Skin epidermis (tissue), 12 donors: Measurements from ENCODE around the gene HECA.
A peak's percentile ranks its signal among the peaks of the same experiment; 100 is the strongest.
"Not testable (repeated sequence)": the region's sequence is repeated elsewhere in the genome, so short reads cannot be mapped to it uniquely, and the experiment has no call there.

Source experiments
- H3K27ac ChIP-seq, 21 experiments: fragments of 200-600 bp; sonication (generic) in 11 of 21; one replicate each; pipeline ENCODE4 v1.5.0; 2020; ENCODE audit warnings: mild to moderate bottlenecking in 3 of 21, inconsistent platforms in 2 of 21, moderate library complexity in 2 of 21
- H3K4me3 ChIP-seq, 7 experiments: fragments of 200-600 bp; sonication (generic) in 2 of 7; one replicate each; pipeline ENCODE4 v1.5.0; 2020; ENCODE audit warnings: inconsistent platforms in 2 of 7, mild to moderate bottlenecking in 2 of 7, moderate library complexity in 1 of 7

The HECA gene, protein sequence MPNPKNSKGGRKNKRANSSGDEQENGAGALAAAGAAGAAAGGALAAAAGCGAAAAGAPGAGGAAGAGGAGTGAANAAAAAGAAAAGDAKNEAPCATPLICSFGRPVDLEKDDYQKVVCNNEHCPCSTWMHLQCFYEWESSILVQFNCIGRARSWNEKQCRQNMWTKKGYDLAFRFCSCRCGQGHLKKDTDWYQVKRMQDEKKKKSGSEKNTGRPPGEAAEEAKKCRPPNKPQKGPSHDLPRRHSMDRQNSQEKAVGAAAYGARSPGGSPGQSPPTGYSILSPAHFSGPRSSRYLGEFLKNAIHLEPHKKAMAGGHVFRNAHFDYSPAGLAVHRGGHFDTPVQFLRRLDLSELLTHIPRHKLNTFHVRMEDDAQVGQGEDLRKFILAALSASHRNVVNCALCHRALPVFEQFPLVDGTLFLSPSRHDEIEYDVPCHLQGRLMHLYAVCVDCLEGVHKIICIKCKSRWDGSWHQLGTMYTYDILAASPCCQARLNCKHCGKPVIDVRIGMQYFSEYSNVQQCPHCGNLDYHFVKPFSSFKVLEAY

GRCh38 chr6:139134817-139135577 lies at the start of gene HECA:
Gene HECA, plus strand, starts transcription at chr6:139135080. Its CDS starts 317 bp downstream, at chr6:139135397.
- peak within 1 kb of the TSS; percentile 61 to 93 (median 76) for H3K4me3 ChIP-seq
- H3K27ac ChIP-seq, result peak within 1 kb of the TSS; percentile 87 to 99 (median 96)

DNA sequence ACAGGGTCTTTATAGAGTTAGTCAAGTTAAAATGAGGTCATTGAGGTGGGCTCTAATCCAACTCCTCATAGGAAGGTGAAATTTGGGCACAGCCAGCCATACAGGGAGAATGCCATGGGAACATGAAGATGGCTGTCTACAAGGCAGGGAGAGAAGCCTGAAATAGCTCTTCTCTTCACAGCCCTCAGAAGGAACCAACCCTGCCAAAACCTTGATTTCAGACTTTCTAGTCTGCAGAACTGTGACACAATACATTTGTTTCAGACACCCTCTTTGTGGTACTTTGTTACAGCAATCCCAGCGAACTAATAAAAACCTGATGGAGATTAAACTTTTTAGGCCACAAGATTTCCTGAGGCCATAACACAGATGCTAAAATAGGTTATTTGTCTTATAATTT lies 43.1 kb upstream of the HECA start:
- H3K4me3 ChIP-seq, result no peak overlapping the region
- H3K27ac ChIP-seq, result no peak overlapping the region

- no peak overlapping the region for H3K4me3 ChIP-seq
- H3K27ac ChIP-seq, result no peak overlapping the region
Measured at GRCh38 chr6:139099984-139100383, 34.9 kb upstream of the HECA start.

GRCh38 chr6:139107051-139107450 lies 27.8 kb upstream of the HECA start:
- Histone ChIP-seq H3K4me3 (no peak overlapping the region), H3K27ac (no peak overlapping the region)

DNA sequence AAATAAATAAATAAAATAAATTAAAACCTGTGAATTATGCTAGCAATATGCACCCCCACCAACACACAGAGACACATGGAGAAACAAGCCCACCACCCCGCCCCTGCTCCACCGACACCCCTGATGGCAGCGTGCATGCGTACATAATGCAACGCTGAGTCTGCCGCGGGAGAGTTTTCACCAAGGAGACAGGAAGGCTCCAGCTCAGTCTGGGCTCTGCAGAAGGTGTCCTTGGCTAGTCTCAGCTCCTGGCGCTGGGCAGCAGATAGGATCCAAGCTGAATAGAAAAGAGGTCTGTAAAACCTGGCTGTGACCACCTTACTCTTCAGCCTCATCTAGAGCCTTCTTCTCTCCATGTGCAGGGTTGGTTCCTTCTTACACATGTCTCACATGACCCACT lies 26.5 kb upstream of the HECA start:
- H3K27ac ChIP-seq, result no peak overlapping the region
- H3K4me3 ChIP-seq, result no peak overlapping the region

DNA sequence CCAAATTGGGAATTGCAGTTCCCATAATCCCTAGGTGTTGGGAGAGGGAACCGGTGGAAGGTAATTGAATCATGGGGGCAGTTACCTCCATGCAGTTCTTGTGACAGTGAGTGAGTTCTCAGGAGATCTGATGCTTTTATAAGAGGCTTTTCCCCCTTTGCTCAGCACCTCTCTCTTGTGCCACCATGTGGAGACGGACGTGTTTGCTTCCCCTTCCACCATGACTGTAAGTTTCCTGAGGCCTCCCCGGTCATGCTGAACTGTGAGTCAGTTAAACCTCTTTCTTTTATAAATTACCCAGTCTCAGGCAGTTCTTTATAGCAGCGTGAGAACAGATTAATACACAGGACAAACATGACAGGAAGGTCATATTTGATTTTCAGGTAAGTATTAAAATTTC lies 25.3 kb upstream of the HECA start:
- Histone ChIP-seq H3K27ac (no peak overlapping the region), H3K4me3 (no peak overlapping the region)

GRCh38 chr6:139112146-139112545 lies 22.7 kb upstream of the HECA start:
- no peak overlapping the region for H3K4me3 ChIP-seq
- peak overlapping the region in 5 of 21 experiments; percentile 13 to 80 (median 67) for H3K27ac ChIP-seq

- no peak overlapping the region for H3K4me3 ChIP-seq
- H3K27ac ChIP-seq, result peak overlapping the region in 5 of 21 experiments; percentile 53 to 80 (median 67)
Measured at GRCh38 chr6:139112561-139112960, 22.3 kb upstream of the HECA start.

DNA sequence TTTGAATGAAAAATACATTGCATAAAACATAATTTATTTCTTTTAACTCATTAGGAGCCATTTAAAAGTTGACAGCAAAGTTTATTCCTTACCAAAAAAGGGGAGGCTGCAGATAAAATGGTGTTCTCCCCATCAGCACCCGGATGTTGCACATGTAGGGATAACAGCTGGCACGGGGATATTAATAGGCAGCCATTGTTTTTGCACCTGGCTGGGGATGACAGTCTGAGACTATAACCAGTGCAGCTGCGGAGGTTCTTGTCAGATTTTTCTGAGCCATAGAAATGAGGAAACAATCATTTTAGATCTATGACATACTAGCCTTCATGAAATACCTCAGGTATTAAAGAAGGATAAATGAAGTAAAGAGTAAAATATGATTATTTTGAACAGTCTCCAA lies 20.1 kb upstream of the HECA start:
- H3K27ac ChIP-seq, result peak overlapping the region in 1 of 21 experiments; percentile 14
- H3K4me3 ChIP-seq, result no peak overlapping the region

- no peak overlapping the region for H3K4me3 ChIP-seq
- H3K27ac ChIP-seq, result peak overlapping the region in 1 of 21 experiments; percentile 14
Measured at GRCh38 chr6:139115989-139116758, 18.7 kb upstream of the HECA start.

DNA sequence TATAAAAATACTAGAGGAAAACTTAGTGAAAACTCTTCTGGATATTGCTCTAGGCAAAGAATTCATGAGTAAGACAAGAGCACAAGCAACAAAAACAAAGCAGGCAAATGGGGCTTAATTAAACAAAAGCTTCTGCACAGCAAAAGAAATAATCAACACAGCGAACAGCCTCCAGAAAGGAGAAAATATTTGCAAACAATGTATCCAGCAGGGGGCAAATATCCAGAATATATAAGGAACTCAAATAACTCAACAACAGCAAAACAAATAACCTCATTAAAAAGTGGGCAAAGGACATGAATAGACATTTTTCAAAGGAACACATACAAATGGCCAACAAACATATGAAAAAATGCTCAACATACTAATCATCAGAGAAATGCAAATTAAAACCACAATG lies 17.1 kb upstream of the HECA start:
- H3K27ac ChIP-seq, result no peak overlapping the region
- H3K4me3 ChIP-seq, result no peak overlapping the region

- no peak overlapping the region for H3K4me3 ChIP-seq
- H3K27ac ChIP-seq, result no peak overlapping the region
Measured at GRCh38 chr6:139119552-139119951, 15.3 kb upstream of the HECA start.

DNA sequence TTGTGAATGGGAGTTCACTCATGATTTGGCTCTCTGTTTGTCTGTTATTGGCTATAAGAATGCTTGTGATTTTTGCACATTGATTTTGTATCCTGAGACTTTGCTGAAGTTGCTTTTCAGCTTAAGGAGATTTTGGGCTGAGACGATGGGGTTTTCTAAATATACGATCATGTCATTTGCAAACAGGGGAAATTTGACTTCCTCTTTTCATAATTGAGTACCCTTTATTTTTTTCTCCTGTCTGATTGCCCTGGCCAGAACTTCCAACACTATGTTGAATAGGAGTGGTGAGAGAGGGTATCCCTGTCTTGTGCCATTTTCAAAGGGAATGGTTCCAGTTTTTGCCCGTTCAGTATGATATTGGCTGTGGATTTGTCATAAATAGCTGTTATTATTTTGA lies 12.1 kb upstream of the HECA start:
- not testable (repeated sequence) for H3K27ac ChIP-seq

DNA sequence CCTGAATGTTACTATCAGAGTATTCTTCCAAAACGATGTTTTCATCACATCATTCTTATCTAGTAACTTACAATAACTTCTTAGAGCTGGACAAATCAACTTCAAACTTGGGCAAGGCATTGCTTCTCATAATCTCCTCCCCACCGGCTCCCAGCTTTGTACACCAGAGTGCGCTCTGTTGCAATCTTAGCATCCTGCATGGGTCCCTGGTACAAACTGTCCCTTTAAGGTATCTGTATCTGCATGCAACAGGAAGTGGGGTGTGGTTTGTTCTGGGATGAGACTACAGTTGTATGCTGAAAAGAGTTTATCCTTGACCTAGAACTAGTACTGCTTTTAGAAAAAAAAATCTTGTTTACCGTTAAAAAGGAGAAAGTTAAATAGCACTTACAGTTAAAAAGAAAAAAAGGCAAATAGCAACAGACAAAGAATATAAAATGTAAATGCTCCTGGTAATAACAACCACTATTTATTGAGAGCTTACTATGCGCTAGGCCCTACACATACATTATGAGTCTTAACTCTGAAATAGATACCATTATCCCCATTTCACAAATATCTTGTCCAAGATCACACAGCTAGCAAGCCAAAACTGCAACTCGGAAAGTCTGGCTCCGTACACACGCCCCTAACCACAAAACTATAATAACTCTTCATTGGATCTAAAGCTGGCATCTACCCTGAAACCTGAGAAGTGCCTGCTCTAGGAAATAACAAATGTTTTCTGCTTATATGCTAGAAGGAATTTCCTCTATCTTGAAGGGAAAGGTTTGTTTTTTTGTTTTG lies 9.8 kb upstream of the HECA start:
- no peak overlapping the region for H3K4me3 ChIP-seq
- peak overlapping the region in 10 of 21 experiments; percentile 8 to 87 (median 58) for H3K27ac ChIP-seq

More for the DNA sequence above, 12.1 kb upstream of the HECA start:
- H3K4me3 ChIP-seq, result not testable (repeated sequence)

GRCh38 chr6:139126255-139126654 lies 8.6 kb upstream of the HECA start:
- peak overlapping the region in 9 of 21 experiments; percentile 3 to 87 (median 26) for H3K27ac ChIP-seq

DNA sequence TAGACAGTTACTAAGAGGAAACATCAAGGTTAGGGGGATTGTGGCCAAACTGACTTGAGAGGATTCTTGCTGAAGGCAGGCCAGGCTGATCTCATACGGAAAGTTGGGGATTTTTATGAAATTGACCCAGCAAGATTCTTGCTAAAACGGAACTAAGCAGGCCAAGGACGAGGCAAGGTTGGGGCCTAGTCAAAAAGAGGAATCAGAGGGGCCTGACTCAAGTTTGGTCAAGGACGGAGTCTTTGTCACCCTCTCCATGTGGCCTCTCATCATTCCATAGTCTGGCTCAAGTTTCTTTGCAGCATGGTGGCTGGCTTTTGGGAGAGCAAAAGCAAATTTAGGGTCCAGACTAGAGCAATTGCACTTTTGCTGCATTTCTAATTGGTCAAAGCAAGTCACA lies 7.9 kb upstream of the HECA start:
- Histone ChIP-seq H3K27ac (peak overlapping the region in 6 of 21 experiments; percentile 1 to 87 (median 39)), H3K4me3 (no peak overlapping the region)

More at GRCh38 chr6:139126255-139126654, 8.6 kb upstream of the HECA start:
- no peak overlapping the region for H3K4me3 ChIP-seq

DNA sequence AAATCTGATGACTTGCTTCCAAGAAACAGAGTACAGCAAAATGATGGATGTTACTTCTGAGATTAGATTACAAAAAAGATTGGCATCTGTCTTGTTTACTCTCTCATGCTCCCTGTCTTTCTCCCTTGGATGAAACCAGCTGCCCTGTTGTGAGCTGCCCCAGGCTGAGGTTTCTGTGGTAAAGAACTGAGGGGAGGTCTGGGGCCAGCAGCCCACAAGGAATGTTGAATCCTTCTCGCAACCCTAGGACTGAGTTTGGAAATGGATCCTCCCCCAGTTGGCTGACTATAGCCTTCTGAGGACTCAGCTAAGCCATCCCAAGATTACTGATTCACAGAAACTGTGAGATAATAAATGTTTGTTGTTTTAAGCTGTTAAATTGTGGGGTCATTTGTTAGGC lies 5.6 kb upstream of the HECA start:
- H3K27ac ChIP-seq, result no peak overlapping the region

DNA sequence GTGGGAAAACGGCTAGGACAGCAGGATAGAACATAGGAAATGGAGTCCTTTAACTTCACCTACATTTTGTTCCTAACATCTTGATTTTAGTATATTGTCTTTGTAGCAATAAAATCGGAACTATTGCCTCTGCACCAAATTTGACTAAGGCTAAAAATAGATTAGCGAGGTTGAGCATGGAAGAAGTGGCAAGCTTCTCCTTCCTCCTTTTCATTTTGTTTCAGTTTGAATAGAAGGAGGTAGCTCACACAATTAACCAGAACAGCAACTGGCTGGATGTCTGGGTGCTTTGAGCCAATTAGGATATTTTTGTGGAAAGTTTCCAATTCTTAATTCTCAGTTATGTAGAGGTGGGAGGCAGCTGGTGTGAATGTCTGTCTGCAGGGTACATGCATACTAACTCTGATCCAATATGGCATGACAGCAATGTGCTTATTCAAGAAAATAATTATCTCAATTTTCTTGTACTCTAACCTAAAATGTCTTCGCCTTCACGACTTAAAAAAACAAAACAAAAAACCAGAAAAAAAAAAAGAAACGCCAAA lies 3.1 kb upstream of the HECA start:
- Histone ChIP-seq H3K27ac (peak overlapping the region in 5 of 21 experiments; percentile 25 to 74 (median 38)), H3K4me3 (no peak overlapping the region)

More for the DNA sequence above, 5.6 kb upstream of the HECA start:
- H3K4me3 ChIP-seq, result no peak overlapping the region
